Right lobe of liver (tissue), 6 donors: Measurements from ENCODE around the gene GCLM. TPM values are rescaled to one million over a fixed set of nuclear protein-coding genes. Genes with fewer than 3 reads are reported as not detected.
"Not testable (repeated sequence)": the region's sequence is repeated elsewhere in the genome, so short reads cannot be mapped to it uniquely, and the experiment has no call there.

ENCODE experiments used
- ATAC-seq, 4 donors: fragments of 200-7000 bp; cut with Tn5 transposase; one replicate each; pipeline ENCODE4 v1.9.1; 2020; ENCODE audit warnings: mild to moderate bottlenecking in 4 of 4, moderate library complexity in 4 of 4
- DNase-seq, 3 donors: peaks; one replicate each; pipeline ENCODE4 v3.0.0-alpha.2; 2020
- H3K27ac ChIP-seq, 3 donors: fragments of 200-600 bp; one replicate each; pipeline ENCODE4 v1.8.0; 2022
- H3K27me3 ChIP-seq, 2 donors: fragments of 200-600 bp; one replicate each; pipeline ENCODE4 v1.8.0; 2022
- H3K36me3 ChIP-seq, 4 donors: fragments of 200-600 bp; sonication (generic) in 1 of 4; one replicate each; pipeline versions ENCODE4 v1.5.1 to v1.8.0; 2017 to 2022; ENCODE audit warnings: control low read depth in 1 of 4
- H3K4me1 ChIP-seq, 4 donors: fragments of 200-600 bp; sonication (generic) in 1 of 4; one replicate each; pipeline versions ENCODE4 v1.5.1 to v1.8.0; 2017 to 2022; ENCODE audit warnings: control low read depth in 1 of 4
- H3K4me3 ChIP-seq, 3 donors: fragments of 200-600 bp; one replicate each; pipeline ENCODE4 v1.8.0; 2022
- H3K9me3 ChIP-seq, 4 donors: fragments of 200-600 bp; sonication (generic) in 1 of 4; one replicate each; pipeline versions ENCODE4 v1.5.1 to v1.8.0; 2017 to 2022; ENCODE audit warnings: control low read depth in 1 of 4
- CTCF ChIP-seq, 4 donors: fragments of 200-600 bp in 3 of 4; fragments of 450-650 bp in 1 of 4; IDR thresholded peaks; one replicate each; pipeline versions ENCODE4 v1.5.1 to v1.8.0; 2016 to 2022; ENCODE audit warnings: antibody characterized with exemption in 4 of 4, mild to moderate bottlenecking in 2 of 4
- POLR2A ChIP-seq: fragments of 450-650 bp; IDR thresholded peaks from one replicate; pipeline ENCODE4 v1.6.1; 2017; ENCODE audit warnings: antibody characterized with exemption, mild to moderate bottlenecking
- WGBS: methylation state at CpG from one replicate; pipeline ENCODE4 v1.1.6; 2018; ENCODE audit warnings: low coverage, low lambda C conversion rate; ENCODE audit not compliant: insufficient coverage; ENCODE audit errors: missing lambda C conversion rate; 5-methylcytosine and 5-hydroxymethylcytosine counted together
- intact Hi-C, 2 donors: fragments of 100-400 bp; cut with DNase I; formaldehyde crosslinking; loops; one replicate each; pipeline versions ENCODE4 v1.11.2 to v1.14.1; 2022
- total RNA-seq, 6 experiments: library from RNA; depleted of rRNA in 2 of 6; stranded (reverse); fragments of >200 nt in 2 of 6; fragmentation: NEBNext Ultra II Directional in 3 of 6; extraction: Animal tissue kit (Norgen Biotek cat#: 25700) in 3 of 6; gene quantifications; one replicate each; pipeline versions ENCODE4 v1.1.0 to v1.2.4, GENCODE V29; 2016 to 2023
- donor health status: DM: no; HTN: yes; CAD: no.
- donor health status: DM: no; HTN: no; CAD: no.
- donor health status: DM: no; HTN: no; CAD: no.
- donor health status: DM: no; HTN: yes; CAD: no.
- donor health status: DM: no; HTN: yes; CAD: no.

Gene GCLM
- total RNA-seq, 6 experiments from 2014 or later = 19.9 to 49.8 (median 34.6) TPM

GRCh38 chr1:93947002-93947686 is 37.9 kb upstream of the GCLM start:
- peak; percentile 90 to 98 (median 93) for ATAC-seq
- WGBS = 54% methylated on average over 2 of the region's 2 CpGs
- peak overlapping the region; percentile 13 to 79 (median 68) for H3K27ac ChIP-seq

GRCh38 chr1:93938461-93939145 is 29.4 kb upstream of the GCLM start:
- no CpG with 5 or more reads among the region's 1 CpG for WGBS
- no peaks in the 10 kb centered on the region for H3K9me3 ChIP-seq
- no peak overlapping the region for H3K4me3 ChIP-seq
- TF ChIP-seq CTCF (IDR thresholded peaks at IDR 0.05) (no peak), POLR2A (no peak)
- H3K4me1 ChIP-seq = no peaks in the 10 kb centered on the region
- no peaks in the 10 kb centered on the region for H3K36me3 ChIP-seq
- ATAC-seq (no peak), DNase-seq (no peak)
- intact Hi-C loops = no loop called here
- no peak overlapping the region for H3K27ac ChIP-seq
- no peaks in the 10 kb centered on the region for H3K27me3 ChIP-seq

More at GRCh38 chr1:93947002-93947686, 37.9 kb upstream of the GCLM start:
- H3K36me3 ChIP-seq, intact Hi-C loops, DNase-seq, H3K9me3 ChIP-seq, H3K4me3 ChIP-seq, H3K27me3 ChIP-seq: not testable (repeated sequence)
- peaks cover 0 to 12% (median 0%) of the 10 kb centered on the region in 4 donors for H3K4me1 ChIP-seq
- peak; percentile 23 for TF ChIP-seq POLR2A

GRCh38 chr1:93937997-93938396 is 28.8 kb upstream of the GCLM start:
- no peaks in the 10 kb centered on the region for H3K4me1 ChIP-seq
- ATAC-seq (no peak), DNase-seq (no peak)
- WGBS = 55% methylated on average over 1 of the region's 1 CpG
- intact Hi-C loops = no loop called here
- no peaks in the 10 kb centered on the region for H3K9me3 ChIP-seq
- H3K27me3 ChIP-seq = no peaks in the 10 kb centered on the region
- H3K36me3 ChIP-seq = no peaks in the 10 kb centered on the region
- H3K27ac ChIP-seq = no peak overlapping the region
- no peak overlapping the region for H3K4me3 ChIP-seq
- TF ChIP-seq POLR2A (no peak), CTCF (IDR thresholded peaks at IDR 0.05) (no peak)

- intact Hi-C loops = no loop called here
- H3K9me3 ChIP-seq = no peaks in the 10 kb centered on the region
- H3K4me3 ChIP-seq = no peak overlapping the region
- no peak overlapping the region for H3K27ac ChIP-seq
- no peaks in the 10 kb centered on the region for H3K27me3 ChIP-seq
- 93% methylated on average over 3 of the region's 3 CpGs for WGBS
- no peaks in the 10 kb centered on the region for H3K36me3 ChIP-seq
- TF ChIP-seq POLR2A (no peak), CTCF (IDR thresholded peaks at IDR 0.05) (no peak)
- ATAC-seq (no peak), DNase-seq (no peak)
- no peaks in the 10 kb centered on the region for H3K4me1 ChIP-seq
Measured at GRCh38 chr1:93925206-93925605, 16.0 kb upstream of the GCLM start.

- no peaks in the 10 kb centered on the region for H3K27me3 ChIP-seq
- H3K27ac ChIP-seq = no peak overlapping the region
- no peak overlapping the region for H3K4me3 ChIP-seq
- no peaks in the 10 kb centered on the region for H3K4me1 ChIP-seq
- intact Hi-C loops = no loop called here
- TF ChIP-seq CTCF (IDR thresholded peaks at IDR 0.05) = no peak
- TF ChIP-seq POLR2A = no peak
- DNase-seq = no peak
- no peak for ATAC-seq
- 78% methylated on average over 1 of the region's 1 CpG for WGBS
- no peaks in the 10 kb centered on the region for H3K9me3 ChIP-seq
- no peaks in the 10 kb centered on the region for H3K36me3 ChIP-seq
Measured at GRCh38 chr1:93919780-93920179, 10.6 kb upstream of the GCLM start.
